Measurements from ENCODE around the gene OR10P1.
"Not testable (repeated sequence)": the region's sequence is repeated elsewhere in the genome, so short reads cannot be mapped to it uniquely, and the experiment has no call there.

The OR10P1 gene

GRCh38 chr12:55636853-55637252 lies at the start of gene OR10P1:
TSS of gene OR10P1 (plus strand) at chr12:55636892. CDS start at chr12:55636892, 0 bp downstream.
- DNase-seq = no peak

- not testable (repeated sequence) for DNase-seq
Observed at GRCh38 chr12:55590152-55590551, 46.5 kb upstream of the OR10P1 start.

GRCh38 chr12:55607821-55608594 lies 28.7 kb upstream of the OR10P1 start:
- no peak for DNase-seq

- DNase-seq = no peak
Observed at GRCh38 chr12:55610598-55610997, 26.1 kb upstream of the OR10P1 start.

GRCh38 chr12:55612646-55613045 lies 24.0 kb upstream of the OR10P1 start:
- DNase-seq = no peak

GRCh38 chr12:55614764-55615163 lies 21.9 kb upstream of the OR10P1 start:
- DNase-seq = no peak

- DNase-seq = peak; percentile 95
Observed at GRCh38 chr12:55619354-55620138, 17.1 kb upstream of the OR10P1 start.

GRCh38 chr12:55624056-55624455 lies 12.6 kb upstream of the OR10P1 start:
- no peak for DNase-seq

- DNase-seq = no peak
Observed at GRCh38 chr12:55626154-55626553, 10.5 kb upstream of the OR10P1 start.

GRCh38 chr12:55629058-55629841 lies 7.4 kb upstream of the OR10P1 start:
- DNase-seq = no peak

- no peak for DNase-seq
Observed at GRCh38 chr12:55631056-55631455, 5.6 kb upstream of the OR10P1 start.

GRCh38 chr12:55631733-55632132 lies 5.0 kb upstream of the OR10P1 start:
- DNase-seq = no peak

GRCh38 chr12:55633151-55633550 lies 3.5 kb upstream of the OR10P1 start:
- DNase-seq = no peak

- no peak for DNase-seq
Observed at GRCh38 chr12:55636116-55636655, 506 bp upstream of the OR10P1 start.

- no peak for DNase-seq
Observed at GRCh38 chr12:55637467-55637866, 775 bp downstream of the OR10P1 start.

- DNase-seq = no peak
Observed at GRCh38 chr12:55641595-55641994, 4.9 kb downstream of the OR10P1 start.

GRCh38 chr12:55642267-55642666 lies 5.6 kb downstream of the OR10P1 start:
- peak; percentile 70 for DNase-seq

GRCh38 chr12:55642669-55643068 lies 6.0 kb downstream of the OR10P1 start:
- peak; percentile 29 for DNase-seq

GRCh38 chr12:55644591-55644990 lies 7.9 kb downstream of the OR10P1 start:
- no peak for DNase-seq

- no peak for DNase-seq
Observed at GRCh38 chr12:55647027-55647426, 10.3 kb downstream of the OR10P1 start.

GRCh38 chr12:55650620-55651298 lies 14.1 kb downstream of the OR10P1 start:
- DNase-seq = peak; percentile 15

- DNase-seq = no peak
Observed at GRCh38 chr12:55651299-55651683, 14.6 kb downstream of the OR10P1 start.

- DNase-seq = no peak
Observed at GRCh38 chr12:55652352-55652751, 15.7 kb downstream of the OR10P1 start.

All from hematopoietic multipotent progenitor cell treated with erythropoietin and hydrocortisone succinate and interleukin-3 and kit ligand, for 6 days (in vitro differentiated cells).